Esophagus (tissue), 2 donors: ENCODE data around the gene XPO1. TPM values are rescaled to one million over a fixed set of nuclear protein-coding genes. Genes with fewer than 3 reads are reported as not detected.
"Not testable (repeated sequence)": the region's sequence is repeated elsewhere in the genome, so short reads cannot be mapped to it uniquely, and the experiment has no call there.

Source experiments
- H3K27ac ChIP-seq, 2 donors: one replicate each; pipeline ENCODE4 v1.5.1; 2013; ENCODE audit warnings: low read depth in 2 of 2, mild to moderate bottlenecking in 2 of 2, inconsistent platforms in 1 of 2, low read length in 1 of 2, moderate library complexity in 1 of 2
- H3K27me3 ChIP-seq, 2 donors: one replicate each; pipeline ENCODE4 v1.6.1; 2013; ENCODE audit warnings: low read length in 2 of 2, control low read depth in 1 of 2, mild to moderate bottlenecking in 1 of 2; ENCODE audit not compliant: insufficient read depth in 2 of 2, control insufficient read depth in 1 of 2
- H3K36me3 ChIP-seq, 2 donors: one replicate each; pipeline ENCODE4 v1.6.1; 2013; ENCODE audit warnings: low read length in 1 of 2; ENCODE audit not compliant: control insufficient read depth in 2 of 2, insufficient read depth in 2 of 2
- H3K4me1 ChIP-seq, 2 donors: one replicate each; pipeline ENCODE4 v1.6.1; 2013; ENCODE audit warnings: low read length in 1 of 2; ENCODE audit not compliant: control insufficient read depth in 2 of 2, insufficient read depth in 2 of 2
- H3K4me3 ChIP-seq, 2 donors: one replicate each; pipeline ENCODE4 v1.5.1; 2013; ENCODE audit warnings: low read length in 2 of 2, mild to moderate bottlenecking in 2 of 2, low read depth in 1 of 2, moderate library complexity in 1 of 2
- H3K9me3 ChIP-seq, 2 donors: one replicate each; pipeline ENCODE4 v1.6.1; 2013; ENCODE audit warnings: mild to moderate bottlenecking in 2 of 2, low read depth in 1 of 2, low read length in 1 of 2, moderate library complexity in 1 of 2; ENCODE audit not compliant: control insufficient read depth in 2 of 2, insufficient read depth in 1 of 2
- WGBS, 2 donors: extraction: QIAGEN DNeasy Blood & Tissue Kit; methylation state at CpG; one replicate each; pipeline ENCODE4 v1.1.7; 2013; 5-methylcytosine and 5-hydroxymethylcytosine counted together
- polyA plus RNA-seq, 2 donors: library from polyadenylated mRNA; stranded (reverse); fragments of 200-250 nt; gene quantifications; one replicate each; pipeline ENCODE4 v1.2.3, GENCODE V29; 2013
- donor health status: healthy with polysubstance abuse.
- donor health status: Bipolar disorder and iron deficiency.

Gene XPO1
- polyA plus RNA-seq, 2 donors = 34.4 to 43.8 TPM

GRCh38 chr2:61558160-61558559 is 20.0 kb upstream of the XPO1 start:
- Histone ChIP-seq H3K27me3 (no peaks in the 10 kb centered on the region), H3K4me3 (no peak overlapping the region), H3K27ac (no peak overlapping the region), H3K4me1 (no peaks in the 10 kb centered on the region), H3K9me3 (no peaks in the 10 kb centered on the region), H3K36me3 (no peaks in the 10 kb centered on the region)
- WGBS, 2 donors = 81 to 91% methylated on average over 5 of the region's 5 CpGs

GRCh38 chr2:61557381-61557780 is 19.2 kb upstream of the XPO1 start:
- H3K36me3 ChIP-seq = no peaks in the 10 kb centered on the region
- 67 to 77% methylated on average over 6 of the region's 6 CpGs for WGBS, 2 donors
- H3K4me1 ChIP-seq = no peaks in the 10 kb centered on the region
- H3K4me3 ChIP-seq = no peak overlapping the region
- no peaks in the 10 kb centered on the region for H3K27me3 ChIP-seq
- no peak overlapping the region for H3K27ac ChIP-seq
- H3K9me3 ChIP-seq = no peaks in the 10 kb centered on the region

GRCh38 chr2:61554604-61555003 is 16.4 kb upstream of the XPO1 start:
- 81 to 91% methylated on average over 1 of the region's 1 CpG for WGBS, 2 donors
- H3K4me1 ChIP-seq = no peaks in the 10 kb centered on the region
- no peak overlapping the region for H3K4me3 ChIP-seq

GRCh38 chr2:61550375-61551209 is 12.4 kb upstream of the XPO1 start:
- Histone ChIP-seq H3K4me1 (no peaks in the 10 kb centered on the region), H3K27me3 (no peaks in the 10 kb centered on the region), H3K4me3 (no peak overlapping the region), H3K9me3 (no peaks in the 10 kb centered on the region), H3K27ac (no peak overlapping the region), H3K36me3 (no peaks in the 10 kb centered on the region)
- WGBS, 2 donors = 81 to 84% methylated on average over 5 of the region's 5 CpGs

More at GRCh38 chr2:61554604-61555003, 16.4 kb upstream of the XPO1 start:
- no peaks in the 10 kb centered on the region for H3K36me3 ChIP-seq
- H3K27me3 ChIP-seq = no peaks in the 10 kb centered on the region
- H3K27ac ChIP-seq = no peak overlapping the region
- H3K9me3 ChIP-seq = no peaks in the 10 kb centered on the region

- H3K4me3 ChIP-seq = no peak overlapping the region
- 97 to 98% methylated on average over 2 of the region's 2 CpGs for WGBS, 2 donors
- H3K27me3 ChIP-seq = no peaks in the 10 kb centered on the region
- H3K27ac ChIP-seq = no peak overlapping the region
- no peaks in the 10 kb centered on the region for H3K4me1 ChIP-seq
- no peaks in the 10 kb centered on the region for H3K9me3 ChIP-seq
- no peaks in the 10 kb centered on the region for H3K36me3 ChIP-seq
These were observed 11.4 kb upstream of the XPO1 start for GRCh38 chr2:61549546-61549945.

- WGBS, 2 donors = 88 to 89% methylated on average over 2 of the region's 2 CpGs
- H3K27me3 ChIP-seq = no peaks in the 10 kb centered on the region
- H3K4me3 ChIP-seq = no peak overlapping the region
- H3K9me3 ChIP-seq = no peaks in the 10 kb centered on the region
- H3K4me1 ChIP-seq = no peaks in the 10 kb centered on the region
- H3K27ac ChIP-seq = no peak overlapping the region
- H3K36me3 ChIP-seq = no peaks in the 10 kb centered on the region
These were observed 4.9 kb upstream of the XPO1 start for GRCh38 chr2:61543062-61543461.

GRCh38 chr2:61540167-61540566 is 2.0 kb upstream of the XPO1 start:
- 97% methylated on average over 10 of the region's 10 CpGs for WGBS, 2 donors
- not testable (repeated sequence) for H3K36me3 ChIP-seq, H3K9me3 ChIP-seq, H3K4me3 ChIP-seq, H3K4me1 ChIP-seq, H3K27ac ChIP-seq, H3K27me3 ChIP-seq

GRCh38 chr2:61538920-61539520 is 864 bp upstream of the XPO1 start:
- 1% methylated on average over 19 of the region's 19 CpGs for WGBS, 2 donors
- H3K36me3 ChIP-seq = no peaks in the 10 kb centered on the region

GRCh38 chr2:61537950-61538199 is 281 bp downstream of the XPO1 start:
- Histone ChIP-seq H3K27ac (peak overlapping the region; percentile 98 to 99), H3K36me3 (no peaks in the 10 kb centered on the region), H3K27me3 (no peaks in the 10 kb centered on the region), H3K9me3 (no peaks in the 10 kb centered on the region), H3K4me1 (no peaks in the 10 kb centered on the region), H3K4me3 (peak overlapping the region; percentile 75 to 89)
- WGBS, 2 donors = 0 to 1% methylated on average over 7 to 14 of the region's 15 CpGs

More at GRCh38 chr2:61538920-61539520, 864 bp upstream of the XPO1 start:
- peak overlapping the region; percentile 97 to 98 for H3K27ac ChIP-seq
- no peaks in the 10 kb centered on the region for H3K9me3 ChIP-seq
- peak overlapping the region; percentile 75 to 89 for H3K4me3 ChIP-seq
- no peaks in the 10 kb centered on the region for H3K27me3 ChIP-seq
- H3K4me1 ChIP-seq = no peaks in the 10 kb centered on the region
